NCI-H524 treated with DMSO at 0.1 percent for 48 hours (cell line): ENCODE data around the gene CFAP157.
A peak's percentile ranks its signal among the peaks of the same experiment; 100 is the strongest.

Source experiments
- DNase-seq: peaks from one replicate; lab custom pipeline; 2025; lab: John Stamatoyannopoulos, UW

Gene CFAP157

GRCh38 chr9:127715470-127716337 lies 8.9 kb downstream of the CFAP157 start, which contains the start of the genes PTRH1 and TTC16:
PTRH1 (minus strand) TSS chr9:127715663; CDS start chr9:127715639, 24 bp downstream.
TTC16 (plus strand) TSS chr9:127716079; CDS start chr9:127716146, 67 bp downstream.
- DNase-seq: peak; percentile 89

DNA sequence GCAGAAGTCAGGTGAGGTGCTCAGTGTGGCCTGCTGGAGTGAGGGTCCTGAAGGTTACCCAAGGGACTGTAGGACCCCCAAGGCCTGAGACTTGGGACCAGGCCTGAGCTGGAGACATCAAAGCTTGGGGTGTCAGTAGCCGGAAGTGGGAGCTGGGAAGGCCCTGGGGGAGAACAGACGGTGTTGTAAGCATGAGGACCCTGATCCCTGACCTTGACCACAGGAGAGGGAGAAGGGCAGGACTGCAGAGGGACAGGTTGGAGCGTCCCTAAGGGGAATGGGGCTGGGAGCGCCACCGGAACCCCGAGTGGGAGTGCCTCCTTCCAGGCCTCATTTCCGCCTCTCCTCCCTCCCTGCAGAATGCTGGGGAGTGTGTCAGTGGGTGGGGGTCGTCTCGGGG lies 9.6 kb downstream of the CFAP157 start:
- DNase-seq: no peak

- DNase-seq: no peak
These were observed 11.0 kb downstream of the CFAP157 start for GRCh38 chr9:127717766-127718165.

DNA sequence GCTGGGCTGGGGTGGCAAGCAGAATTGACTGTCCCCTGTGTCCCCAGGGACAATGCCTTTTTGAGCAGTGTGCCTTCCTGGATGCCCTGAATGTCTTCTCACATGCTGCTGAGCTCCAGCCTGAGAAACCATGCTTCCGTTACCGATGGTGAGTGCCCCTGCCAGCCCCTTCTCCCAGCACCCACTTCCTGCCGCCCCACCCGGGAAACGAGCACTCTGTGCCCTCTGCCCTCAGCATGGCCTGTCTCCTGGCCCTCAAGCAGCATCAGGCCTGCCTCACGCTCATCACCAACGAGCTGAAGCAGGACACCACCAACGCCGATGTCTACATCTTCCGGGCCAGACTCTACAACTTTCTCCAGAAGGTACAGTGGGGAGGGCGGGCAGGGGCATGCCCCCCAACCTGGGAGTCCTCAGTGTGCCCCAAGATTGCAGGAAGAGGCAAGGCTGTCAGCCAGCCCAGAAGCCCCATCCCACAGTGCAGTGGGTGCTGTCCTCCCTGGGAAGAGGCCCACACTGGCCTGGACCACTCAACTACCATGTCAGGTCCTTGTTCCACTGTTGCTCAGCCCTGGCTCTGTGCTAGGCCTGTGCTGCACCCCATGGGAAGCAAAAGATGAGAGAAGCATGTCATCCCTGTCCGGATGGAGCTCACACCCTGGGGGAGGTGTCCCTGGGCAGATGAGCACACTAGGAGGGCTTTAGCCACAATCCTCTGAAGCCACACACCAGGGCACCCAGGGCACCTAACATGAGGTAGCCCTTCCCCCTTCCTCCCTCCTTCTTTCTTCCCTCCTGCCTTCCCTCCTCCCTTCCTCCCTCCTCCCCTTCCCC lies 13.5 kb downstream of the CFAP157 start:
- DNase-seq: no peak

DNA sequence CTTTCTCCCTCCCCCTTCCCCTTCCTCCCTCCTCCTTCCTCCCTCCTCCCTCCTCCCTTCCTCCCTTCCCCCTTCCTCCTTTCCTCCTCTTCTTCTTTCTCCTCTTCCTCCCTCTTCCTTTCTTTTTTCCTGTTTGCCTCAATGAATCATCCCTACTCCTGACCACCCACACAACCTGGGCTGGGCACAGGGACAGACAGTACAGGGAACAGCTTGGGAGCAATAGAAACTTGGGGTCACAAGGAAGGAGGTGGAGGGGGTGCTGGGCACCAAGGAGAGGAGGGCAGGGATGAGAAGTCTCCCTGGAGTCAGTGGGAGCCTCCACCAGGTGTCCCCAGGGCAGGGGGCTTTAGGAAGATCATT lies 14.1 kb downstream of the CFAP157 start:
- DNase-seq: no peak

DNA sequence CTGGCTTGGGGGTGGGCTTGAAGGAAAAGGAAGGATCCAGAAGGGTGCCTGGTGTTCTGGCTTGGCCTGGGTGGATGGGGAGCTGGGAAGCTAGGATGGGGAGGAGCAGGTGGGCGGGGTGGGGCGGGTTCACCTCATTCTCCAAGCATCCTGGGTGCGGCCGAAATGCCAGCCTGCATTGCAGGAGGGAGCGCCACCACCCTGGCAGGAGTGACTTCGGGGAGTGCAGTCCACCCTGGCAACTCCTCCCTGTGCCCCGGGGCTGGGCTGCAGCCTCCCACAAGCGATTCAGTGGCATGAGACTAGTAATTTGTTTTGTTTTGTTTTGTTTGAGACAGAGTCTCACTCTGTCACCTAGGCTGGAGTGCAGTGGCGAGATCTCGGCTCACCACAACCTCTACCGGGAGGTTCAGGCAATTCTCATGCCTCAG lies 14.6 kb downstream of the CFAP157 start:
- DNase-seq: no peak

DNA sequence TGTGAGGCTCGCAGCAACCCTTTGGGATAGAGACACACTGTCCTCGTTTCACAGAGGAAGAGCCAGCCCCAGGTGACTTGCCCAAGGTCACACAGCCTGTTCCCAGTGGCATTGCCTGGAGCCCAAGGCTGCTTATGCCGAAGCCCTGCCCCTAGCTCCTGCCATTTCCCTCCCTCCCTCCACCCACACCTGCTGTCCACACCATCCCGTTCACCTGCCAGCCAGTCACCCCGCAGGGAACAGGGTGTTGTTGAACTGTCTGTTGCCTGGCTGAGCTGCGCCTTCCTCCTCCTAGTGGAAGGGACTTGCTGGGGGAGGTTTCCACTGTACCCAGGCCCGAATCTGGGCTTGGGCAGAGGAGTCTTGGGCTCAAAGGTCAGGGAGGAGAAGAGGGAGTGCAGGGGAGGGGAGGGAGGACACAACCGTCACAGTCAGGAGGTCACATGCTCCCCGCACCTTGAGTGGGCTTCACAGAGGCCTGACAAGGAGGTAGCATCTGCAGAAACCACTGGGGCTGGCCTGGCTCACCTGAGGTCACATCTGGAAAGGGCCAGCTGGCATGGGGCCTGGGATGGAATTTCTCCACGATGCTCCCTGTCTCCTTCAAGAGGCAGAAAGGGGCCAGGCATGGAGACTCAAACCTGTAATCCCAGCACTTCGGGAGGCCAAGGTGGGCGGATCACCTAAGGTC lies 15.4 kb downstream of the CFAP157 start:
- no peak for DNase-seq

DNA sequence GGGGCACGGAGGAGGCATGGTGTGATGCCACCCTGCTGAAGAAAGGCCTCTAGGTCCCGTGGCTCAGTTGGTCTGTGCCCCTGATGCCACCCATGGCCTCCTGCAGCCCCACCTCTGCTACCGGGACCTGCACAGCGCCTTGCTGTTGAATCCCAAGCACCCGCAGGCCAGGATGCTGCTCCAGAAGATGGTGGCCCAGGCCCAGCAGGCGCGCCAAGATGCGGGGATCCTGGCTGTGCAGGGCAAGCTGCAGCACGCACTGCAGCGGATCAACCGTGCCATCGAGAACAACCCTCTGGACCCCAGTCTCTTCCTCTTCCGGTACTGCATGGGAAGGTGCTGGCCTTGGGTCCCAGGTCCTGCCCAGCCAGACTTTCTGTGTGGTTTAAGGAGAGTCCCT lies 16.2 kb downstream of the CFAP157 start:
- DNase-seq: no peak

DNA sequence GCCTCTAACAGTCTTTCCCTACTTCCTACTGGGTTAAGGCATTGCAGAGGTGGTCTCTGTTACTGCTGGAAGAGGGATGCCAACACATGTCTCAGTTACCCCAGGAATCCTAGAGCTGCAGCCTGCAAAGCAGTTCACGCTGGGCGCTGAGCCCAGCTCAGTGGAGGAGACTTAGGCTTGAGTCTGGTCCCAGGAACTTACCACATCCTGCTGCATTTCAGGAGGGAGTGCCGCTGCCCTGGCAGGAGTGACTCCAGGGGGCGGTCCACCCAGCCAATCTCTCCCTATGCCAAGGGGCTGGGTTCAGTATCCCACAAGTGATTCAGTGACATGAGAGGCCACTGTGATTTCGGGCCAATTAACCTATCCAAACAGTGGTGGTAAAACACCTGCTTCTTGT lies 16.7 kb downstream of the CFAP157 start:
- DNase-seq: no peak

DNA sequence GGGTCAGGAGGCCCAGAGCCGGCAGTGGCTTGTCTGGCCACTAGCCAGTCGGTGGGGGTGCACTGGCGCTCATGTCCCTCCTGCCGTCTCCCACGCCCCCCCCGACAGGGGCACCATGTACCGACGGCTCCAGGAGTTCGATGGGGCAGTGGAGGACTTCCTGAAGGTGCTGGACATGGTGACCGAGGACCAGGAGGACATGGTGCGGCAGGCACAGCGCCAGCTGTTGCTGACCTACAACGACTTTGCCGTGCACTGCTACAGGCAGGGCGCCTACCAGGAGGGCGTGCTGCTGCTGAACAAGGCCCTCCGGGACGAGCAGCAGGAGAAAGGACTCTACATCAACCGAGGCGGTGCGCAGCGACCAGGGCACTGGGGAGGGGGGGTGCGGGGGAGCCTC lies 17.2 kb downstream of the CFAP157 start:
- no peak for DNase-seq

GRCh38 chr9:127726871-127727270 lies 20.1 kb downstream of the CFAP157 start:
- DNase-seq: no peak

GRCh38 chr9:127728808-127729207 lies 22.0 kb downstream of the CFAP157 start:
- DNase-seq: no peak

- DNase-seq: no peak
These were observed 22.9 kb downstream of the CFAP157 start for GRCh38 chr9:127729522-127730256.

DNA sequence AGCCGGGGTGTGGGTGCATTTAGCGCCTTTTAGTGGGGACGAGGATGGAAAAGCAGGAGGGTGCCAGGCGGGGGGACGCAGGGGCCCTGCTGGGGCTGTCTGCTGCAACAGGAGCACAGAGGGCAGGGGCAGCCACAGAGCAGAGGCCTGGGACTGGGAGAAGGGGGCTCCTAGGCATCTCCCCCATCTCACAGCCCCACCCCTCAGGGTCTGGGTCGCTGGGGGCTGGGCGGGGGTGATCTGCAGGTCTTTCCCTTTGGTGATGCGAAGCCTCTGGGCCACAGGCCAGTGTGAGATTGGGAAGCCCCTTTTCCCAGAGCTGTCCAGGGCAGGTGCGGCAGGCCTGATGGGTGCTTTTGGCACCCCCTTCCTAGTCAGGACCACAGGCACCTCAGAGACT lies 23.5 kb downstream of the CFAP157 start:
- DNase-seq: no peak

- no peak for DNase-seq
These were observed 24.1 kb downstream of the CFAP157 start for GRCh38 chr9:127730799-127731410.

- DNase-seq: no peak
These were observed 25.1 kb downstream of the CFAP157 start for GRCh38 chr9:127731938-127732337.

GRCh38 chr9:127732444-127732843 lies 25.7 kb downstream of the CFAP157 start:
- DNase-seq: no peak

GRCh38 chr9:127733614-127734013 lies 26.8 kb downstream of the CFAP157 start:
- DNase-seq: no peak

GRCh38 chr9:127734247-127734746 lies 27.5 kb downstream of the CFAP157 start:
- no peak for DNase-seq

DNA sequence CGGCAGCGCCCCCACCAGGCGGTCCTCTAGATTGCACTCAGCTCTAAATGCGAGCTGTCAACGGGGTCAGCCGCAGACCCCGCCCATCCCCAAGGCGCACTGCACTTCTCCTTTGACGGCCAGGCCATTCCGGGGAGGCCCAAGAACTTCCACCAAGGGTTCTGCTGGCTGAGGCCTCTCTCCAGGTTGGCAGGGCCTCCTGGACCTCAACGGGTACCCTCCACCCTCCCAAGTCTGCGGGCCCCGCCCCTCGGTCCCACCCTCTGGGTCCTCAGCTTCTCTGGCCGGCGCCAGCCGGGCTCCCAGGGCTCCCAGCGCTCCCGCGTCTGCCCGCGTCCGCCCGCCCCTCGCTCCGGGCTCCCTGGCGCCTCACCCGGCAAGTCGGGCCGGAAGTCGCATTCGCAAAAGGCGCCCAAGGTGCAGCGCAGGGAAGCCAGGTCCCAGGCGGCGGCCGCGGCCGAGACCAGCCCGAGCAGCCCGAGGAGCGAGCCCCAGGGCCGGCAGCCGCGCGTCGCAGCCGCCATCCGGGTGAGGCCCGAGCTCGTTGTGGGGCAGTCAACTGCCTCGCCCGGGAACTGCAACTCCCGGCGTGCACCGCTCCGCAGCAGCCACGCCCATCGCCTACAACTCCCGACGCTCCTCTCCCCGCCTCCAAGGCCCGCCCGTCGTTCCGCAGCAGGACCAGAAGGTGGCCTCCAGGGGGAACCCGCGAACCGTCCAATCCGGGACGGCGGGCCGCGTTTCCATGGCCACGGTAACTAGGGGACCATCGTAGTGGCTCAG lies 28.1 kb downstream of the CFAP157 start, which contains the start of gene TOR2A:
TSS of gene TOR2A (minus strand) at position 548 of the 783 bp plus-strand sequence. CDS start at position 524, 24 bp downstream.
- DNase-seq: peak; percentile 72
